T-helper 1 cell treated with Interleukin-12 subunit alpha and Interleukin-12 subunit beta and Interleukin-4 antibody, amounts not matched to agents 30 μg/mL and 1 μg/mL, for 36 hours (primary cell): ENCODE measurements around the gene CFAP46.

ENCODE experiments used
- H3K27ac Mint-ChIP-seq: one replicate; pipeline ENCODE4 v1.8.0; 2021; ENCODE audit warnings: mild to moderate bottlenecking, mixed read lengths
- H3K27me3 Mint-ChIP-seq: one replicate; pipeline ENCODE4 v1.8.0; 2021; ENCODE audit warnings: low read depth, mixed read lengths
- H3K36me3 Mint-ChIP-seq: one replicate; pipeline ENCODE4 v1.8.0; 2021; ENCODE audit warnings: low read depth, mixed read lengths
- H3K4me1 Mint-ChIP-seq: one replicate; pipeline ENCODE4 v1.8.0; 2021; ENCODE audit warnings: low read depth, mixed read lengths
- H3K4me3 Mint-ChIP-seq: one replicate; pipeline ENCODE4 v1.8.0; 2021; ENCODE audit warnings: mild to moderate bottlenecking, moderate library complexity, mixed read lengths
- H3K9me3 Mint-ChIP-seq: one replicate; pipeline ENCODE4 v1.8.0; 2021; ENCODE audit warnings: mixed read lengths

Gene CFAP46

GRCh38 chr10:132946311-132946710 lies 3.9 kb upstream of the CFAP46 start:
- H3K36me3 Mint-ChIP-seq = no peaks in the 10 kb centered on the region
- no peak overlapping the region for H3K4me3 Mint-ChIP-seq

GRCh38 chr10:132945894-132946255 lies 3.5 kb upstream of the CFAP46 start:
- Mint-ChIP-seq H3K4me1 (peaks cover 2% of the 10 kb centered on the region), H3K27ac (no peak overlapping the region), H3K9me3 (peaks cover 3% of the 10 kb centered on the region), H3K27me3 (peaks cover 47% of the 10 kb centered on the region), H3K4me3 (no peak overlapping the region), H3K36me3 (no peaks in the 10 kb centered on the region)

More at GRCh38 chr10:132946311-132946710, 3.9 kb upstream of the CFAP46 start:
- H3K4me1 Mint-ChIP-seq = peaks cover 2% of the 10 kb centered on the region
- peaks cover 3% of the 10 kb centered on the region for H3K9me3 Mint-ChIP-seq
- peaks cover 43% of the 10 kb centered on the region for H3K27me3 Mint-ChIP-seq
- H3K27ac Mint-ChIP-seq = no peak overlapping the region

- Mint-ChIP-seq H3K4me1 (peaks cover 2% of the 10 kb centered on the region), H3K27ac (no peak overlapping the region), H3K27me3 (peaks cover 52% of the 10 kb centered on the region), H3K4me3 (no peak overlapping the region), H3K9me3 (peaks cover 3% of the 10 kb centered on the region), H3K36me3 (no peaks in the 10 kb centered on the region)
Measured at GRCh38 chr10:132945125-132945893, 2.9 kb upstream of the CFAP46 start.

DNA sequence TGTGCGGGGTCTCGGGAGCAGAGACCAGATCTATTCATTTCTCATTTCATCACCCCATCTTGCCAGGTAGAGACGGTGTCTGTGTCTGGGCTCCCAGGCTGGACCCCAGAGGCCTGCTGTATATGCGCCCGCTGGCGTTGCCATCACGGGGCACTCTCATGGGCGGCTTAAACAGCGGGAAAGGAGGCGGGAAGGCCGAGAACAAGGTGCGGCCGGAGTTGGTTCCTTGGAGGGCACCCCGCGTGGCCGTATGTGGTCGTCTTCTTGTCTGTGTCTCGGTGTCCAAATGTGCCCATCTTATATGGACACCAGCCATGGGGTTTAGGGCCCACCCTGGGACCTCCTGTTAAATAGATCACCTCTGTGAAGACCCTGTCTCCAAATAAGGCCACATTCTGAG lies 2.1 kb upstream of the CFAP46 start:
- Mint-ChIP-seq H3K36me3 (no peaks in the 10 kb centered on the region), H3K27me3 (peaks cover 50% of the 10 kb centered on the region), H3K4me1 (peaks cover 2% of the 10 kb centered on the region), H3K4me3 (no peak overlapping the region), H3K27ac (no peak overlapping the region), H3K9me3 (peaks cover 3% of the 10 kb centered on the region)

DNA sequence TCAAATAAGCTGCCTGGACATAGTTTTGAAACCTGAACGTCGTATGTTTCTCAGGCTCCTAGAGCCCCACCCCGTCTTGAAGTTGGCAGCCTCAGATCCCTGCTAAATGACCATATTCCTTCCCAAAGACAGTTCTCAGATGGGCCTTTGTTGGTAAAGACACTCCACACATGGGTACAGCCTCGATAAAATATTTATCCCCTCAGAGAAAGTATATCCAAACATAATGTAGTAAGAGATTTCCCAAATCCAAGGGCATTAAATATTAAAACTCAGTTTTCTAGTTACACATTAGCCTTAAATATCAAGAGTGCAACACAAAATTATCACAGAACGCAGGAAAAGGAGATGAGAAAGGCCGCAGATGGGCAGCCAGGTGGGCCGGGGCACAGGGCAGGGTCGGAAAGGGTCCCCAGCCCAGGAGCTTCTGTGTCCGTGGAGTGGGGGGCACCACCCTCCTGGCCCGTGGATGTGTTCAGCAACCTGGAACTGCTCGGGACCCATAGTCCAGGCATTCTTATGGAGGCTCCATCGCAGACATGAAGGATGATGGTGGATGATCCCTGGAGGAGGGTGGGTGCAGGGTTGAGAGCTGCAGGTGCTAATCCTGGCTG lies 1.5 kb upstream of the CFAP46 start:
- Mint-ChIP-seq H3K9me3 (peaks cover 3% of the 10 kb centered on the region), H3K4me3 (no peak overlapping the region), H3K4me1 (peaks cover 2% of the 10 kb centered on the region), H3K36me3 (no peaks in the 10 kb centered on the region), H3K27ac (no peak overlapping the region), H3K27me3 (peaks cover 52% of the 10 kb centered on the region)

DNA sequence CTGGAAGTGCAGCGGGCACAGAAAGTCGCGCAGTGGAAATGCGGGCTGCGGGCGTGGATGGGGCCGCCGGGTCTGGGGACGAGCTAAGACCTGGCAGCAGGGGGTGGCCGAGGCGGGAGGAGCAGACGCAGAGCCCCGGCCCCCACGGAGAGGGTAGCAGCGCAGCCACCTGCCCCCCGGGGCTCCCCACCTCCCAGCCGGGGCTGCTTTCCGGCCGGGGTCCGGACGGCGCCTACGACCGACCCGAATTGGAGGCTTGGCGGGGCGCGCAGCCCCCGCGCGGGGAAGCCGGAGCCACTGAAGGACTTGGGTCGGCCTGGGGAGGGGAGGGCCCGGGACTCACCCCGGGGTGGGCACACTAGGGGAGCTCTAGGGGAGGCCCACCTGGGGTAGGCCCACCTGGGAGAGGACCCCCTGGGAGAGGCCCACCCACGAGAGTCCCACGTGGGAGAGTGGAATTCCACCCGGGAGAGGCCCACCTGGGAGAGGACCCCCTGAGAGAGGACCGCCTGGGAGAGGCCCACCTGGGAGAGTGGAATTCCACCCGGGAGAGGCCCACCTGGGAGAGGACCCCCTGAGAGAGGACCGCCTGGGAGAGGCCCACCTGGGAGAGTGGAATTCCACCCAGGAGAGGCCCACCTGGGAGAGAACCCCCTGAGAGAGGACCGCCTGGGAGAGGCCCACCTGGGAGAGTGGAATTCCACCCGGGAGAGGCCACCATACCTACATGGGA lies 854 bp upstream of the CFAP46 start:
- Mint-ChIP-seq H3K36me3 (no peaks in the 10 kb centered on the region), H3K9me3 (peaks cover 3% of the 10 kb centered on the region), H3K4me1 (peaks cover 2% of the 10 kb centered on the region), H3K27ac (no peak overlapping the region), H3K27me3 (peaks cover 51% of the 10 kb centered on the region), H3K4me3 (peak overlapping the region; percentile 25)

- Mint-ChIP-seq H3K9me3 (no peaks in the 10 kb centered on the region), H3K27me3 (peaks cover 48% of the 10 kb centered on the region), H3K27ac (no peak overlapping the region), H3K4me3 (no peak overlapping the region), H3K4me1 (peaks cover 2% of the 10 kb centered on the region), H3K36me3 (no peaks in the 10 kb centered on the region)
Measured at GRCh38 chr10:132941640-132942051, 724 bp downstream of the CFAP46 start.

DNA sequence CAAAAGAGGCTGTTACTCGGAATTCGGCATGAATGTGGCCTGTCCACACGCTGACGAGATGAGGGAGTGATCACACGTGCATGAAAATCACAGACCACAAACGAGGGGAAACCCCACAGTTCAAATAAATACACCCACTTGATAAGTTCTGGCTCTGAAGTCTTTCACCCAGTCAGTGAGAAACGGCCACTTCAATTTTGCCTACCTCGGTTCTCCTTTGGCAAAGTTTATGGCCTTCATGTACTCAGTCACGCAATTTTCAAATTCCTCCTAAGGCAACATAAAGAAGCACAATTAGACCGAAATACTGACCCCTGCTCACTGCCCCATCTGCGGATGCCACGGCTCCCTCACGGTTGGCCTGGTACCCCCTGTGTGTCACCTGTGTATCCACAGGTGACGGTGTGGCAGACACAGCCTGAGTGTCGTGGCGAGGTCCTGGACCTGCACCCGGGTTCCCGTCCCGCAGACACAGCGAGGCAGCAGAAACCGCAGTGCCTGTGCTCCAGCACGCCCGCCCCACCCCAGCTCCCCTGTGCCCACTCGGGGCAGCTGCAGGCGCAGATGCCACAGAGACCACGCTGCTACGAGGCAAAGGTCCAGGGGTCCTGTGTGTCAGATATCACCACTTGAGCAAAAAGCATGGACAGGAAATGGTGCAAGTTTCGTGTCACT lies 1.4 kb downstream of the CFAP46 start:
- Mint-ChIP-seq H3K36me3 (no peaks in the 10 kb centered on the region), H3K4me3 (no peak overlapping the region), H3K27me3 (peaks cover 48% of the 10 kb centered on the region), H3K4me1 (peaks cover 2% of the 10 kb centered on the region), H3K9me3 (no peaks in the 10 kb centered on the region), H3K27ac (no peak overlapping the region)

DNA sequence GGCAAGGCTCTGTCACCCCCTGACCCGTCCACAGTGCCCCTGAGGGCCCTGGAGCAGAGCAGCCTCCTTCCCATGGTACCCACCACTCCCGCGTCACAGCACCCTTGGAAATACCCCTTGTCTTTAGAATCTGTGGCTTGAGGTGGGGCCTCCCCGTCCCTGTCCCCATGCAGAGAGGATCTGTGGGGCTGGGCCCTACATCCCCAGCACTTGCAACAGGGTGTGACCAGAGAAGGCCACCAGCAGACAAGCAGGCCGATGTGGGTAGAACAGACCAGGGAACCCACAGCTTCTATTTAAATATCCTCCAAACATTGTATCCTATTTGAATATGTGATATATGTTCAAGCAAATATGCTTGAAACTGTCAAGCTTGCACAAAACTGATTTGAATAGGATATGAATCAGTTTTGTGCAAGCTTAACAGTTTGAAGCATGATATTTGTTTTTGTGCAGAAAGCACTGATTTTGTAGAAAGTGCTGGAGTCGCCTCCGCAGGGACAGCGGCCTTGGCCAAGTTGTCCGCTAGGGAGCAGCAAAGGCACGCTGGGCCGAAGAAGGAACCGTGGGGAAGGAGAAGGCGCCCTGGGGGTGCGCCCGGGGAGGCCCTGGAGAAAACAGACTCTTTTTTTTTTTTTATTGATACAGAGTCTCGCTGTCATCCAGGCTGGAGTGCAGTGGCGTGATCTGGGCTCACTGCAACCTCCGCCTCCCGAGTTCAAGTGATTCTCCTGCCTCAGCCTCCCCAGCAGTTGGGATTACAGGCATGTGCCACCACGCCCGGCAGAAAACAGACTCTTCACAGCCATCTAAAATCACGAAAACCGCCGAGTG lies 2.2 kb downstream of the CFAP46 start:
- Mint-ChIP-seq H3K4me1 (peaks cover 2% of the 10 kb centered on the region), H3K27me3 (peaks cover 48% of the 10 kb centered on the region), H3K4me3 (no peak overlapping the region), H3K9me3 (no peaks in the 10 kb centered on the region), H3K27ac (no peak overlapping the region), H3K36me3 (no peaks in the 10 kb centered on the region)

DNA sequence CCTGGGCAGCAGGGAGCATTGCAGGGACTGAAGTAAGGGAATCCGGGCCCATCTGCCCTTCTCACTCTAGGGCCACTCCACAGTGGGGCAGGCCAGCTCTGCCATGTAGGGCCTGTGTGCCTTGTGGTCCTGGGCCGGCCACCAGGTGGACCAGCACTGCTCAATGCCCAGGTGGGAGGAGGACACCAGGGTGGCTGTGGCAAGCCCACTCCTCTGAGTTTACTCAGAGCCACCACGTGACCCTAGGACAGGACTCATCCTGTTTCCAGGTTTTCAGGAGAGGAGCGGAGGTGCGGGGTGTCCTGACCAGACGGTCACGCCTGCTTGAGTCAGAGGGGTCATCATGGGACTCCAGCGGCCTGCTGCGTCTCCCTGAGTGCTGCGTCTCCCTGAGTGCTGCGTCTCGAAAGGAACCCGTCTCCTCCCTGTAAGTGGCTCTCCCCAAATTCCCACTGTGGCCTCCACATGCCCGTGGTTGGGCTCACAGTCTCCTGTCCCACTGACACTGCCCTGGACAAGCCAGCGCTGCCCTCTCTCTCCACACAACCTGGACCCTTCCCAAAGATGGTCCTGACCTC lies 2.9 kb downstream of the CFAP46 start:
- Mint-ChIP-seq H3K36me3 (no peaks in the 10 kb centered on the region), H3K27me3 (peaks cover 44% of the 10 kb centered on the region), H3K4me1 (peaks cover 2% of the 10 kb centered on the region), H3K9me3 (no peaks in the 10 kb centered on the region), H3K27ac (no peak overlapping the region), H3K4me3 (no peak overlapping the region)

DNA sequence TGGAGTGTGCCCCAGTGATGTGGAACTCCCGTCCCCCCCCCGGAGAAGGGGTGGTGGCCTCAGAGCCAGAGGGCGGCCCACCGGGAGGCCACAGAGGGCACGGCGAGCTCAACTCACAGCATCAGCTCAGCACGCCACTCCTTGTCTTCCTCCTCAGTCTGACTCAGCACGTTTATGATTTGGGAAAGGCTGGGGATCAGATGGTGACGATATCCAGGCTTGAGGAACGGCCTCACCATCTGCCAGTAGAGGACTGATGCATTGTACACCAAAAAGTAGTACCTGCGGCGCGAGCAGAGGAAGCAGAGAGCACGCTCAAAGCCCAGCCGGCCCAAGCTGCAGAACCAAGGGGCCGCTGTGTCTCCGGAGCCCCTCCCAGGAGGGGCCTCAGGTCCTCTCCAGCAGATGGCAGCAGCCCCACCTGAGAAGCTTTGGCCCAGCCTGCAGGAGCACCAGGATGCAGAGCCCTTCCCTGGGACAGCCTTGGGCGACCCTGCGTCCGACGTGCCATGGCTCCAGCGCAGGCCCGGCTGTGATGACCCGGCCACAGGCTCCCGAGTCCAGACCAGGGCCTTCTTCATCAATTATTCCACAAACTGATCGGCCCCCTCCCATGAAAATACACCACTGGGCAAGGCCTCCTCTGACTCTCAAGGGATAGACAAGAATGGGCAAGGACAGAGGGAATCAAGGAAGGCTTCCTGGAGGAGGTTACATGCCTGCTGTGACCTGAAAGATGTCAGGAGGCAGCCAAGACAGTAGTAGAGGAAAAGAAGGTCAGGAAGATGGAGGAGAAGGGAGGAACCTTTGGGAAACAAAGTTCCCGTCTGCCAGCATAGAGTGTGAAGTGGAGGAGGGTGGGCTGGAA lies 3.7 kb downstream of the CFAP46 start:
- no peaks in the 10 kb centered on the region for H3K36me3 Mint-ChIP-seq
- H3K9me3 Mint-ChIP-seq = no peaks in the 10 kb centered on the region
- no peak overlapping the region for H3K27ac Mint-ChIP-seq
- H3K4me3 Mint-ChIP-seq = no peak overlapping the region
- H3K27me3 Mint-ChIP-seq = peaks cover 37% of the 10 kb centered on the region
- peaks cover 2% of the 10 kb centered on the region for H3K4me1 Mint-ChIP-seq

GRCh38 chr10:132937861-132938260 lies 4.5 kb downstream of the CFAP46 start:
- no peak overlapping the region for H3K4me3 Mint-ChIP-seq
- no peaks in the 10 kb centered on the region for H3K36me3 Mint-ChIP-seq
- no peaks in the 10 kb centered on the region for H3K9me3 Mint-ChIP-seq
- H3K27ac Mint-ChIP-seq = no peak overlapping the region
- peaks cover 34% of the 10 kb centered on the region for H3K27me3 Mint-ChIP-seq
- H3K4me1 Mint-ChIP-seq = peaks cover 2% of the 10 kb centered on the region

- no peak overlapping the region for H3K27ac Mint-ChIP-seq
- peaks cover 9% of the 10 kb centered on the region for H3K27me3 Mint-ChIP-seq
- H3K4me1 Mint-ChIP-seq = no peaks in the 10 kb centered on the region
- H3K36me3 Mint-ChIP-seq = no peaks in the 10 kb centered on the region
- H3K4me3 Mint-ChIP-seq = no peak overlapping the region
- H3K9me3 Mint-ChIP-seq = no peaks in the 10 kb centered on the region
Measured at GRCh38 chr10:132934953-132935352, 7.4 kb downstream of the CFAP46 start.
